ENCODE data around the gene AKR1A1.
"Not testable (repeated sequence)": the region's sequence is repeated elsewhere in the genome, so short reads cannot be mapped to it uniquely, and the experiment has no call there.

Gene AKR1A1

DNA sequence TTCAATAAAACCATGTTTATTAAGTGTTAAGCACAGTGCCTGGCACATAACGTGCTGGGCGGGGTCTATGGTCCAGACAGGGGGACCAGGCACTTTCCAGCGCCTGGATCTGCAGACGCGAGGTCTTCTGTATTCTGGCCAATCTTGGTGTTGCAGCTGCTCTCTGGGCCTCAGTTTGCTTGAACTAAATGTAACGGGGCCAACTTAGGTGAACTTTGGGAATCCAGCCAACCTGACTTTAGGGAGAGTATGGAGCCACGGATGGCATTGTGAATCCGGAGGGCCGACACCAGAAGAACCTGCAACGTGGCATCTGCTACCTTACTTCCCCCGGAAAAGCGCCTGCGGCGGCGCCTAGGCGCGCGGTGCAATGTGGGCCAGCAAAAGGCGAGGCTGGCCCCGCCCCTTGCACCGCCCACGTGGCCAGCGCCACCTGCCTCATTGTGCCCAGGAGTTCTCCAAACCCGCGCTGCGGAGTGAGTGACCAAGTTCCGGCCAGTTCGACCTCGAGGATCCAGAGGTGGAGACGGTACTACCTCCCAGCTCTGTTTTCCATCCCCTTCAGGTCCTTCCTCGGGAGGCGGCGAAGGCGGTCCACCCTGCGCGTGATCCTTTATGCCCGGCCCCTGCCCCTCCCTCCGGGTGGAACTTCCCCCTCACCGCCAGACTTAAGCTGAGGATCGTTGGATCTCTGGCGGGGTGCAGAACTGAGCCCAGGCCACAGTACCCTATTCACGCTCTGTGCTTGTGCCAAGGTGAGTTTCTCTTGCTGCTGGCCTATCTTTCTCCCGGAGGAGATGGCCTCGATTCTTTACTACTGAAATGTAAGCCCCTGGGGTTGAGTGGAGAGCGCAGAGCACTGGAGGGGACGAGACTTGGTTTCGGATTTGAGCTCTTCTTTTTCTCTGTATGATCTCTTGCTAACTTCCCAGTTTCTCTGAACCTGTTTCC lies at the start of gene AKR1A1:
AKR1A1 (plus strand) TSS at position 426 of the 951 bp plus-strand sequence. CDS start 10,969 bp downstream, outside the sequence.
- peak; percentile 88 for DNase-seq

DNA sequence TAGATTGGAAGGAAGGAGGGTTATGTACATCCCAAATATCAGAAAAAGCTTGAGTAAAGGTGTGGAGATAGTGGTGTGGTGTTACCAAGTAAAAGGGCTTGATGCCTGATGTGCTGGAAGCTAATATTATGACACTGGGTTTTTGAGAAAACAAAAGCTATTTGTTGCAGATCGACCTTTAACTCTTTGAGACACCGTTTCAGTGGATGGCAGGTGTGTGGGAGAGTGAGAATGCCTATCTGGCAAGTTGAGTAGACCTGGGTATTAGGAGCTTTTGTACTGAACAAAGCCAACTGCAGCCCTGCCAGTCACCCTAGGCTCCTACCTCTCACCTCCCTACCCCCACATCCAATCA lies 49.1 kb upstream of the AKR1A1 start:
- no peak for DNase-seq

DNA sequence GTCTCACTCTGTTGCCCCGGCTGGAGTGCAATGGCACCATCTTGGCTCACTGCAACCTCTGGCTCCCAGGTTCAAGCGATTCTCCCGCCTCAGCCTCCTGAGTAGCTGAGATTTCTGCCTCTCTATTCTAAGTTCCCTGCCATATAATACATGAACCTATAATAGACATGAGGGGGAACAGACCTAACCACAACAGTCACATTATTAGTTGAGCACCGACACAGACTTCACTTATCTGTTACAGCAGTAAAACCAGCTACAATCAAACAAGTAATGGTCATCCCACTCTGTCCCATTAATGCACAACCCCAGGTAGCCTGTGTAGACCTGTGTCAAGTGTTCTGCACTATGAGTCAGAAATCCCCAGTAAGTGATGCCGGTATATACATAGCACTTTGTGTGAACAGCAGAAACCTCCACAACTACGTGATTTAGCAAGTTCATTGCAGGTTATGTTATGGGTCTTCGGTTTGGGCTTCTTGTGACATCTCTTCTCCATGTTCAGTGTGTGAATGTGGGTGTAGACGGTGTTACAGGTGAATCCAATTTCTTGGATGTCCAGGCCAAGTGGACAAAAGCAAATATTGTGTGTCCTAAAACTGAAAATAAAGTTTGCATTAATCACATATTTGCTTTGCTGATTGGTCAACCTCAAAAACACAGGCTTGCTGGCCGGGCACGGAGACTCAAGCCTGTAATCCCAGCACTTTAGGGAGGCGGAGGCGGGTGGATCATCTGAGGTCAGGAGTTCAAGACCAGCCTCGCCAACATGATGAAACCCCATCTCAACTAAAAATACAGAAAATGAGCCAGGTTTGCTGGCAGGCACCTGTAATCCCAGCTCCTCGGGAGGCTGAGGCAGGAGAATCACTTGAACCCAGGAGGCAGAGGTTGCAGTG lies 46.9 kb upstream of the AKR1A1 start:
- no peak for DNase-seq

DNA sequence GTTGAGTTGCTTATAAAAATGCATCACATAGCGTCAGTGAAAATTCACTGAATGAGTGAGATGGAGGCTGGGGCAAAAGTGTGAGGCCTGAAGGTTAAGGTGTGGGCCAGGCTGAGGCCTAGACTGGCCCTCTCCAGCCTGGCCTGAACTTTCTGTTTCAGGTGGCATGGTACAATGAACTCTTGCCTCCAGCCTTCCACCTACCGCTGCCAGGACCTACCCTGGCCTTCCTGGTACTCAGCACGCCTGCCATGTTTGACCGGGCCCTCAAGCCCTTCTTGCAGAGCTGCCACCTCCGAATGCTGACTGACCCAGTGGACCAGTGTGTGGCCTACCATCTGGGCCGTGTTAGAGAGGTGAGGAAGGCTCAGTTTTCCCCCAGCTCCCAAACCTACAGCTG lies 43.4 kb upstream of the AKR1A1 start:
- DNase-seq: no peak

GRCh38 chr1:45507893-45508292 lies 42.7 kb upstream of the AKR1A1 start:
- DNase-seq: no peak

GRCh38 chr1:45508295-45509151 lies 42.1 kb upstream of the AKR1A1 start:
- DNase-seq: no peak

- DNase-seq: no peak
Measured at GRCh38 chr1:45510036-45510971, 40.3 kb upstream of the AKR1A1 start.

GRCh38 chr1:45510972-45511527 lies 39.6 kb upstream of the AKR1A1 start:
- no peak for DNase-seq

GRCh38 chr1:45512641-45513054 lies 38.0 kb upstream of the AKR1A1 start:
- peak; percentile 46 for DNase-seq

GRCh38 chr1:45513532-45514260 lies 36.9 kb upstream of the AKR1A1 start:
- DNase-seq: not testable (repeated sequence)

DNA sequence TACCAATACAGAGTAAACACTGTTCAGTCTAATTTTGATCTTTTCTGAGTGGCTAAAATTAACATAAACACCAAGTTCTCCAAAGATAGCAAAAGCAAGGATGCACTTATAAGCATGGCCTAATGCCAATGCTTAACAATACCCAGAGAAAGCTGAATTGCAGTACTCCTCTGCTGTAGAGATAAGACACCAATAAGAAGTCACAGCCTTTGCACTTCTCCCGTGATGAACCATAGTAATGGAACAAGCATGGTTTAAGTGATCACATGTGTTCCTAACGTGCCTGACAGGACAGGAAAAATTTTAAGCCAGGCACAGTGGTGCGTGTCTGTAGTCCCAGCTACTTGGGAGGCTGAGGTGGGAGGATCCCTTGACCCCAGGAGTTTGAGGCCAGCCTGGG lies 34.6 kb upstream of the AKR1A1 start:
- no peak for DNase-seq

- no peak for DNase-seq
Measured at GRCh38 chr1:45516465-45516864, 34.2 kb upstream of the AKR1A1 start.

DNA sequence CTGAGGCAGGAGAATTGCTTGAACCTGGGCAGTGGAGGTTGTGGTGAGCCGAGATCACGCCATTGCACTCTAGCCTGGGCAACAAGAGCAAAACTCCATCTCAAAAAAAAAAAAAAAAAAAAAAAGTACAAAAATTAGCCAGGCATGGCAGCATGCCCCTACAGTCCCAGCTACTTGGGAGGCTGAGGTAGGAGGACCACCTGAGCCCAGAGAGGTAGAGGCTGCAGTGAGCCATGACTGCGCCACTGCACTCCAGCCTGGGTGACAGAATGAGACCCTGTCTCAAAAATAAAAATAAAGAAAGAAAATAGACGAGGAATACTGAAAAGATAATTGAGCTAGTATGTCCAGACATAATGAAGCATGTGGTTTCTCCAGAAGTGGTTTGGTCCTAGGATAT lies 32.3 kb upstream of the AKR1A1 start:
- not testable (repeated sequence) for DNase-seq

- no peak for DNase-seq
Measured at GRCh38 chr1:45518910-45519309, 31.7 kb upstream of the AKR1A1 start.

DNA sequence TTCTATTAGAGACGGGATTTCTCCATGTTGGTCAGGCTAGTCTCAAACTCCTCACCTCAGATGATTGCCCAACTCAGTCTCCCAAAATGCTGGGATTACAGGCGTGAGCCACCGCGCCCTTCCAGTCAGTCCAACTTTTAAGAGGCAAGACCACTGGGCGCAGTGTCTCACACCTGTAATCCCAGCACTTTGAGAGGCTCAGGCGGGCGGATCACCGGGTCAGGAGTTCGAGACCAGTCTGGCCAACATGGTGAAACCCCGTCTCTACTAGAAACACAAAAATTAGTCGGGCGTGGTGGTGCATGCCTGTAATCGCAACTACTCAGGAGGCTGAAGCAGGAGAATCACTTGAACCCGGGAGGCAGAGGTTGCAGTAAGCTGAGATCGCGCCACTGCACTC lies 30.9 kb upstream of the AKR1A1 start:
- not testable (repeated sequence) for DNase-seq

GRCh38 chr1:45521413-45522323 lies 29.0 kb upstream of the AKR1A1 start, which contains the start of gene PRDX1:
TSS of gene PRDX1 (minus strand) at chr1:45521884. CDS start at chr1:45519043, 2,841 bp downstream.
- DNase-seq: peak; percentile 98

GRCh38 chr1:45522324-45523104 lies 28.1 kb upstream of the AKR1A1 start:
- peak; percentile 58 for DNase-seq

GRCh38 chr1:45523516-45523915 lies 27.1 kb upstream of the AKR1A1 start:
- not testable (repeated sequence) for DNase-seq
